Calu3 (cell line): ENCODE measurements around the gene TMEM150C. TPM values are rescaled to one million over a fixed set of nuclear protein-coding genes. Genes with fewer than 3 reads are reported as not detected.
A peak's percentile ranks its signal among the peaks of the same experiment; 100 is the strongest.

Source experiments
- BruUV-seq: library from RNA; stranded (reverse); fragments of 400-500 nt; replicated peaks from 2 replicates; lab custom pipeline; 2021; lab: Mats Ljungman, UMichigan
- CTCF ChIA-PET: fragments of 300-600 bp; sonication (Branson Sonifier 250); formaldehyde crosslinking; loops from one replicate; lab custom pipeline; 2022; ENCODE audit warnings: antibody characterized with exemption; lab: Charles Lee
- DNase-seq: peaks from one replicate; pipeline ENCODE4 v3.0.0; 2022
- H3K27ac Mint-ChIP-seq: one replicate; pipeline ENCODE4 v1.8.0; 2022; ENCODE audit warnings: mixed read lengths; ENCODE audit not compliant: unreplicated experiment
- H3K27me3 Mint-ChIP-seq: one replicate; pipeline ENCODE4 v1.8.0; 2022; ENCODE audit warnings: mixed read lengths; ENCODE audit not compliant: unreplicated experiment
- H3K36me3 Mint-ChIP-seq: one replicate; pipeline ENCODE4 v1.8.0; 2022; ENCODE audit warnings: mild to moderate bottlenecking, moderate library complexity, mixed read lengths; ENCODE audit not compliant: insufficient read depth, unreplicated experiment
- H3K4me1 Mint-ChIP-seq: one replicate; pipeline ENCODE4 v1.8.0; 2022; ENCODE audit warnings: mild to moderate bottlenecking, low read depth, mixed read lengths; ENCODE audit not compliant: unreplicated experiment
- H3K4me3 Mint-ChIP-seq: one replicate; pipeline ENCODE4 v1.8.0; 2022; ENCODE audit warnings: mild to moderate bottlenecking, low read depth, moderate library complexity, mixed read lengths; ENCODE audit not compliant: unreplicated experiment
- H3K9me3 Mint-ChIP-seq: one replicate; pipeline ENCODE4 v1.8.0; 2022; ENCODE audit warnings: low read depth, mixed read lengths; ENCODE audit not compliant: unreplicated experiment
- intact Hi-C: fragments of 100-400 bp; cut with micrococcal nuclease; formaldehyde crosslinking; loops from one replicate; pipeline ENCODE4 v1.10.0; 2022; ENCODE audit not compliant: unreplicated experiment
- total RNA-seq: library from RNA; stranded (reverse); gene quantifications from 2 replicates; pipeline ENCODE4 v1.2.3, GENCODE V29; 2022
- TF ChIP-seq, protein P1 (sequence below): fragments of 200-600 bp; IDR thresholded peaks from one replicate; pipeline ENCODE4 v1.8.0; 2022; ENCODE audit warnings: antibody characterized with exemption; ENCODE audit not compliant: unreplicated experiment

The TMEM150C gene
- total RNA-seq, 1 experiment from 2014 or later = 1.4 TPM

DNA sequence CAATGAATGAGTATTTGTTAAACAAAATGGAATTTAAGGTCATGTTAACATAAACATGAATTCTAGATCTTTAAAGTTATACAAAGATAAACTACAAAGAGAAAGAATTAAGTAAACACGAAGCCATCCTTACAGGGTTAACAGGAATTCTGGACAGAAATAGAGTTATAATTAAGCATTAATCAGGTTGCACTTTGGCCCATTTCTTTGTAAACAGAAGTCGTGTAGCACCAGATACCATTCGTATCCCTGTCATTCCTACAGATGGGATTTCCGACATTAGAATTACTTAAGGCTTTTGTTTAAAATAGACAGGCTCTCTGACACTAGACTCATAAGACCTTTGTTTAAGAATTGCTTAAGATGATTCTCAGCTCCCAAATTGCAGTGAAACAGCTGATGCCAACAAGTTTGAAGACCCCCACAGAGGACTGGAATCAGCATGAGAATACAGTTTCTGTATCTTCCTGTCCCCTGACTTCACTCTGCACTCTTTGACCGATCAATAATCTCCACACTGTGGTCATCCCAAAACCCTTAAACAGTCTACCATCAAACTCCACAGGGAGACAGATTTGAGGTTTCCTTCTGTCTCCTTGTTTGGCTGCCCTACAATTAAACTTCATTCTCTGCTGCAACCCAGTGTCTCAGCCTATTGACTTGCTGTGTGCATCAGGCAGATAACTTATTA, 22.3 kb upstream of the TMEM150C start:
- DNase-seq = no peak
- CTCF ChIA-PET = no interaction called here
- no peak overlapping the region for H3K27ac Mint-ChIP-seq
- H3K4me3 Mint-ChIP-seq = no peak overlapping the region
- H3K27me3 Mint-ChIP-seq = no peaks in the 10 kb centered on the region
- intact Hi-C loops = no loop called here
- H3K9me3 Mint-ChIP-seq = no peaks in the 10 kb centered on the region
- H3K4me1 Mint-ChIP-seq = peaks cover 8% of the 10 kb centered on the region
- no peaks in the 10 kb centered on the region for H3K36me3 Mint-ChIP-seq
- TF ChIP-seq, protein P1, sequence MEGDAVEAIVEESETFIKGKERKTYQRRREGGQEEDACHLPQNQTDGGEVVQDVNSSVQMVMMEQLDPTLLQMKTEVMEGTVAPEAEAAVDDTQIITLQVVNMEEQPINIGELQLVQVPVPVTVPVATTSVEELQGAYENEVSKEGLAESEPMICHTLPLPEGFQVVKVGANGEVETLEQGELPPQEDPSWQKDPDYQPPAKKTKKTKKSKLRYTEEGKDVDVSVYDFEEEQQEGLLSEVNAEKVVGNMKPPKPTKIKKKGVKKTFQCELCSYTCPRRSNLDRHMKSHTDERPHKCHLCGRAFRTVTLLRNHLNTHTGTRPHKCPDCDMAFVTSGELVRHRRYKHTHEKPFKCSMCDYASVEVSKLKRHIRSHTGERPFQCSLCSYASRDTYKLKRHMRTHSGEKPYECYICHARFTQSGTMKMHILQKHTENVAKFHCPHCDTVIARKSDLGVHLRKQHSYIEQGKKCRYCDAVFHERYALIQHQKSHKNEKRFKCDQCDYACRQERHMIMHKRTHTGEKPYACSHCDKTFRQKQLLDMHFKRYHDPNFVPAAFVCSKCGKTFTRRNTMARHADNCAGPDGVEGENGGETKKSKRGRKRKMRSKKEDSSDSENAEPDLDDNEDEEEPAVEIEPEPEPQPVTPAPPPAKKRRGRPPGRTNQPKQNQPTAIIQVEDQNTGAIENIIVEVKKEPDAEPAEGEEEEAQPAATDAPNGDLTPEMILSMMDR = no peak
- BruUV-seq = no TSS peak

DNA sequence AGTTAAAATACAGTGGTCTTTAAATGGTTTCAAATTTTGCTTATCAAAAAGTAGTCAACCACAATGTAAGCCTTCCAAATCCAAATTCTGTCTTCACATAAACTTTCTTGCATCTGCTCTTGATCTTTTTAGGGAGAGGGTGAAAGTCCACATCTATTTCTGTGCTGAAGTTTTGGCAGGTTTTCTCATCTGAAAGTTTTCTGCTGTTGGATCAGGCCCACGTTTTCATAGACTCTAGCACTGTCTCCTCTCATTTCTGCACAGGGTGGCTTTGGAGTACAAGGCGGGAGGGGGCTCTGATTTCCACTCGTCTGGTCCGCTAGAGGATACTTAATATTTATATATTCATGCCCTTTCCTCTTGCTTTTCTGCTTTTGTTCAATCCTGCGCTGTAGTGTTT, 18.1 kb upstream of the TMEM150C start:
- TF ChIP-seq, protein P1 = no peak
- H3K4me3 Mint-ChIP-seq = no peak overlapping the region
- intact Hi-C loops = no loop called here
- CTCF ChIA-PET = no interaction called here
- H3K4me1 Mint-ChIP-seq = peaks cover 8% of the 10 kb centered on the region
- no peaks in the 10 kb centered on the region for H3K36me3 Mint-ChIP-seq
- no TSS peak for BruUV-seq
- no peak overlapping the region for H3K27ac Mint-ChIP-seq
- no peak for DNase-seq
- no peaks in the 10 kb centered on the region for H3K27me3 Mint-ChIP-seq
- no peaks in the 10 kb centered on the region for H3K9me3 Mint-ChIP-seq

DNA sequence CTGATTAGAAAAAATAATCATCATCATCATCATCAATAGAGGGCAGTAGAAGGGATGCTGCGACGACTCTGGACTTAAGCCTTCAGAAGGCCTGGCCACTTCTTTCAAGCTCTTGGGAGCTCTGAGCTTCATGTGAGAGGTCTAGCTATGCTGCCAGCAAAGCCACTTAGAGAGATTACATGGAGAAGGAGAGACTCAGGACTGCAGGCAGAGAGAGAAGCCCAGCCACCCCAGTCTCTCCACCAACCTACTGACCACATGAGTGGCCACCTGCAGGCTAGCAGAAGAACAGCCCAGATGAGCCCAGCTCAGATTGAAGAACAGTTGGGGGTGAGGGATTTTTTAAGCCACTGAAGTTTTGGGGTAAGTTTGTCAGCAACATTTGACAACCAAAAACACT, 17.1 kb upstream of the TMEM150C start:
- intact Hi-C loops = no loop called here
- peak; percentile 13 for DNase-seq
- CTCF ChIA-PET = no interaction called here
- Mint-ChIP-seq H3K27me3 (no peaks in the 10 kb centered on the region), H3K27ac (no peak overlapping the region), H3K36me3 (no peaks in the 10 kb centered on the region), H3K4me1 (peaks cover 8% of the 10 kb centered on the region), H3K9me3 (no peaks in the 10 kb centered on the region), H3K4me3 (no peak overlapping the region)
- BruUV-seq = no TSS peak
- TF ChIP-seq, protein P1 = peak; percentile 40

DNA sequence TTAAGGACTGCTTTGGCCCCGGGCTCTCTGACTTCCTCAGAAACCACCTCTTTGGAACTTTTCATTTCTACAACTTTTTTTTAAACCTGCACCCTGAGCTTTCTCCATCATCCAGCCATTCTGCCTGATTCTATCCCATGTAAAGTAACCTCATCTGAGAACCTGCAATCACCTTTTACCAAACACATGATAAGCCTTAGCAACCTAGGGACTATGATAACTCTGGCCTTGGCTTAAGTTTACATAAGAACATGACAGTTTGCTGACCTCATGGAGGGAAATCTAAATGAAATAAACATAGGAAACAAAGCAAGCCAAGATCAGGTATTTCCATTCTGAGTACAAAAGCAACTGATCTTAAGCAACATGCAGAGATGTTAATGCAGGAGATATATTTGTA, 15.7 kb upstream of the TMEM150C start:
- H3K4me3 Mint-ChIP-seq = no peak overlapping the region
- no peaks in the 10 kb centered on the region for H3K36me3 Mint-ChIP-seq
- no peaks in the 10 kb centered on the region for H3K27me3 Mint-ChIP-seq
- intact Hi-C loops = no loop called here
- TF ChIP-seq, protein P1 = no peak
- CTCF ChIA-PET = no interaction called here
- no peak for DNase-seq
- no TSS peak for BruUV-seq
- H3K27ac Mint-ChIP-seq = no peak overlapping the region
- H3K9me3 Mint-ChIP-seq = no peaks in the 10 kb centered on the region
- no peaks in the 10 kb centered on the region for H3K4me1 Mint-ChIP-seq
